ENCODE results near the gene ANKHD1. TPM values are rescaled to one million over a fixed set of nuclear protein-coding genes. Genes with fewer than 3 reads are reported as not detected.
"Not testable (repeated sequence)": the region's sequence is repeated elsewhere in the genome, so short reads cannot be mapped to it uniquely, and the experiment has no call there.

The ANKHD1 gene
- total RNA-seq, 1 experiment from 2014 or later = 109 TPM

DNA sequence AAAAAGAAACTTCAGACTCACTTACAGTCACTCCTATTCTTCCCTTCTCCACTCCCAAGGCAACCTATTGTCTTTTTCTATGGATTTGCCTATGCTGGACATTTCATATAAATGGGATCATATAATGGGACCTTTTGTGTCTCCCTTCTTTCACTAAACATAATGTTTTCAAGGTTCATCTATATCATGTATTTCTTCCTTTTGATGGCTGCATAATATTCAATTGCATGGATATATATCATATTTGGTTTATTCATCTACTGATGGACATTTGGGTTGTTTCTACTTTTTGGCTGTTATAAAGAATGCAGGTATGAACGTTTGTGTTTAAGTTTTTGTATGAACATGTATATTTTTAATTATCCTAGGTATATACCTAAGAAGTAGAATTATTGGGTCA is 30.6 kb downstream of the ANKHD1 start:
- intact Hi-C loops (cut with micrococcal nuclease; ENCODE audit: unreplicated experiment) = loop anchor here (10.0 kb wide), 1 partner anchor 63 kb away; no protein-coding TSS in a partner anchor

DNA sequence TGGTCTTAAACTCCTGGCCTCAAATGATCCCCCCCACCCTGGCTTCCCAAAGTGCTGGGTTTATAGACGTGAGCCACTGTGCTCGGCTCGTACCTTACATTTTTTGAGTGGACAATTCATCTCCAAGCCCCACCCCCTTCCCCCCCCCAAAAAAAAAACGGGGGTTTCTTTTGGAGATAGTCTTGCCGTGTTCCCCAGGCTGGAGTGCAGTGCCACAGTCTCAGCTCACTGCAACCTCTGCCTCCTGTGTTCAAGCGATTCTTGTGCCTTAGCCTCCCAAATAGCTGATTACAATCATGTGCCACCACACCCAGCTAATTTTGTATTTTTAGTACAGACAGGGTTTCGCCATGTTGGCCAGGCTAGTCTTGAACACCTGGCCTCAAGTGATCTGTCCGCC is 31.3 kb downstream of the ANKHD1 start:
- Histone ChIP-seq H3K9me3 (ENCODE audit: insufficient read depth, low read depth) (no peaks in the 10 kb centered on the region), H3K4me3 (no peak overlapping the region), H3K9me2 (ENCODE audit: insufficient read depth) (no peaks in the 10 kb centered on the region), H3K27ac (no peak overlapping the region), H2AFZ (no peak overlapping the region), H3K27me3 (ENCODE audit: insufficient read depth, low read depth) (no peaks in the 10 kb centered on the region), H3K4me2 (no peak overlapping the region), H3K36me3 (ENCODE audit: low read depth) (0 out of 2 replicates have a peak, but pooled peaks cover 6% of the 10 kb centered on the region), H4K20me1 (ENCODE audit: insufficient read depth) (peaks cover 69% of the 10 kb centered on the region), H3K4me1 (replicated peaks; ENCODE audit: insufficient read depth) (no peaks in the 10 kb centered on the region), H3F3A (ENCODE audit: insufficient read depth, low read depth) (peaks cover 29% of the 10 kb centered on the region), H3K79me2 (ENCODE audit: low read depth) (peaks cover 70% of the 10 kb centered on the region)
- TF ChIP-seq, protein P1, sequence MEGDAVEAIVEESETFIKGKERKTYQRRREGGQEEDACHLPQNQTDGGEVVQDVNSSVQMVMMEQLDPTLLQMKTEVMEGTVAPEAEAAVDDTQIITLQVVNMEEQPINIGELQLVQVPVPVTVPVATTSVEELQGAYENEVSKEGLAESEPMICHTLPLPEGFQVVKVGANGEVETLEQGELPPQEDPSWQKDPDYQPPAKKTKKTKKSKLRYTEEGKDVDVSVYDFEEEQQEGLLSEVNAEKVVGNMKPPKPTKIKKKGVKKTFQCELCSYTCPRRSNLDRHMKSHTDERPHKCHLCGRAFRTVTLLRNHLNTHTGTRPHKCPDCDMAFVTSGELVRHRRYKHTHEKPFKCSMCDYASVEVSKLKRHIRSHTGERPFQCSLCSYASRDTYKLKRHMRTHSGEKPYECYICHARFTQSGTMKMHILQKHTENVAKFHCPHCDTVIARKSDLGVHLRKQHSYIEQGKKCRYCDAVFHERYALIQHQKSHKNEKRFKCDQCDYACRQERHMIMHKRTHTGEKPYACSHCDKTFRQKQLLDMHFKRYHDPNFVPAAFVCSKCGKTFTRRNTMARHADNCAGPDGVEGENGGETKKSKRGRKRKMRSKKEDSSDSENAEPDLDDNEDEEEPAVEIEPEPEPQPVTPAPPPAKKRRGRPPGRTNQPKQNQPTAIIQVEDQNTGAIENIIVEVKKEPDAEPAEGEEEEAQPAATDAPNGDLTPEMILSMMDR (conservative IDR thresholded peaks at IDR 0.05) = no peak
- no peak for TF ChIP-seq EZH2 (IDR thresholded peaks at IDR 0.05; ENCODE audit: low read depth)
- ChIA-PET CTCF (no interaction called here), POLR2A (ENCODE audit: unreplicated experiment) (no interaction called here)
- DNase-seq = no peak
- BruUV-seq (replicated peaks) = no TSS peak
- intact Hi-C loops (cut with micrococcal nuclease; ENCODE audit: unreplicated experiment) = loop anchor here (10.0 kb wide), 1 partner anchor 62 kb away; no protein-coding TSS in a partner anchor

More for the DNA sequence above, 30.6 kb downstream of the ANKHD1 start:
- H3K79me2 ChIP-seq (ENCODE audit: low read depth) = peaks cover 70% of the 10 kb centered on the region
- no TSS peak for BruUV-seq (replicated peaks)
- H3K4me3 ChIP-seq = no peak overlapping the region
- POLR2A ChIA-PET (ENCODE audit: unreplicated experiment) = no interaction called here
- DNase-seq = no peak
- no peaks in the 10 kb centered on the region for H3K9me2 ChIP-seq (ENCODE audit: insufficient read depth)
- H2AFZ ChIP-seq = no peak overlapping the region
- H3F3A ChIP-seq (ENCODE audit: insufficient read depth, low read depth) = peaks cover 25% of the 10 kb centered on the region
- H3K9me3 ChIP-seq (ENCODE audit: insufficient read depth, low read depth) = no peaks in the 10 kb centered on the region
- H3K36me3 ChIP-seq (ENCODE audit: low read depth) = 0 out of 2 replicates have a peak, but pooled peaks cover 3% of the 10 kb centered on the region
- H4K20me1 ChIP-seq (ENCODE audit: insufficient read depth) = peaks cover 66% of the 10 kb centered on the region
- H3K27me3 ChIP-seq (ENCODE audit: insufficient read depth, low read depth) = no peaks in the 10 kb centered on the region
- TF ChIP-seq, protein P1 (conservative IDR thresholded peaks at IDR 0.05) = no peak
- TF ChIP-seq EZH2 (IDR thresholded peaks at IDR 0.05; ENCODE audit: low read depth) = no peak
- no peak overlapping the region for H3K27ac ChIP-seq
- CTCF ChIA-PET = no interaction called here
- H3K4me1 ChIP-seq (replicated peaks; ENCODE audit: insufficient read depth) = no peaks in the 10 kb centered on the region
- no peak overlapping the region for H3K4me2 ChIP-seq

DNA sequence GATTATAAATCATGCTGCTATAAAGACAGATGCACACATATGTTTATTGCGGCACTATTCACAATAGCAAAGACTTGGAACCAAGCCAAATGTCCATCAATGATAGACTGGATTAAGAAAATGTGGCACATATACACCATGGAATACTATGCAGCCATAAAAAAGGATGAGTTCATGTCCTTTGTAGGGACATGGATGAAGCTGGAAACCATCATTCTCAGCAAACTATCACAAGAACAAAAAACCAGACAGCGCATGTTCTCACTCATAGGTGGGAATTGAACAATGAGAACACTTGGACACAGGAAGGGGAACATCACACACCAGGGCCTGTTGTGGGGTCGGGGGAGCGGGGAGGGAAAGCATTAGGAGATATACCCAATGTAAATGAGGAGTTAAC is 55.7 kb downstream of the ANKHD1 start:
- CTCF ChIA-PET = interaction anchor here (0.7 kb wide), 1 partner anchor 84 kb away, joined by 3 read pairs; no protein-coding TSS in a partner anchor
- H3K4me3 ChIP-seq; H2AFZ ChIP-seq; H3K27ac ChIP-seq; H3K4me2 ChIP-seq; H3K9me3 ChIP-seq (ENCODE audit: insufficient read depth, low read depth); H3K27me3 ChIP-seq (ENCODE audit: insufficient read depth, low read depth); DNase-seq; BruUV-seq (replicated peaks); POLR2A ChIA-PET (ENCODE audit: unreplicated experiment); intact Hi-C loops (cut with micrococcal nuclease; ENCODE audit: unreplicated experiment); H3K9me2 ChIP-seq (ENCODE audit: insufficient read depth); H3K4me1 ChIP-seq (replicated peaks; ENCODE audit: insufficient read depth); H4K20me1 ChIP-seq (ENCODE audit: insufficient read depth); H3K79me2 ChIP-seq (ENCODE audit: low read depth): not testable (repeated sequence)
- Histone ChIP-seq H3K36me3 (ENCODE audit: low read depth) (peaks cover 17% of the 10 kb centered on the region), H3F3A (ENCODE audit: insufficient read depth, low read depth) (0 out of 2 replicates have a peak, but pooled peaks cover 17% of the 10 kb centered on the region)
